Activated T-cell treated with anti-CD3 and anti-CD28 coated beads, Interleukin-2, amount 50 U/mL, for 24 hours (primary cell): ENCODE data around the gene SPDYE2.
"Not testable (repeated sequence)": the region's sequence is repeated elsewhere in the genome, so short reads cannot be mapped to it uniquely, and the experiment has no call there.

Experiments
- DNase-seq: peaks from one replicate; pipeline ENCODE4 v3.0.0-alpha.2; 2020
- H3K27ac Mint-ChIP-seq: 2 replicates; pipeline ENCODE4 v1.8.0; 2020; ENCODE audit warnings: mild to moderate bottlenecking, mixed read lengths
- H3K27me3 Mint-ChIP-seq: 2 replicates; pipeline ENCODE4 v1.8.0; 2020; ENCODE audit warnings: mixed read lengths
- H3K36me3 Mint-ChIP-seq: 2 replicates; pipeline ENCODE4 v1.8.0; 2020; ENCODE audit warnings: low read depth, mixed read lengths
- H3K4me1 Mint-ChIP-seq: 2 replicates; pipeline ENCODE4 v1.8.0; 2020; ENCODE audit warnings: low read depth, mixed read lengths
- H3K4me3 Mint-ChIP-seq: 2 replicates; pipeline ENCODE4 v1.8.0; 2020; ENCODE audit warnings: mild to moderate bottlenecking, moderate library complexity, mixed read lengths
- H3K9me3 Mint-ChIP-seq: 2 replicates; pipeline ENCODE4 v1.8.0; 2020; ENCODE audit warnings: mixed read lengths

The SPDYE2 gene

GRCh38 chr7:102611013-102611674 is 60.1 kb downstream of the SPDYE2 start:
- not testable (repeated sequence) for DNase-seq, H3K27ac Mint-ChIP-seq, H3K9me3 Mint-ChIP-seq, H3K27me3 Mint-ChIP-seq, H3K36me3 Mint-ChIP-seq, H3K4me1 Mint-ChIP-seq, H3K4me3 Mint-ChIP-seq

- H3K9me3 Mint-ChIP-seq, H3K4me1 Mint-ChIP-seq, H3K4me3 Mint-ChIP-seq, H3K27ac Mint-ChIP-seq, DNase-seq, H3K27me3 Mint-ChIP-seq, H3K36me3 Mint-ChIP-seq: not testable (repeated sequence)
Observed at GRCh38 chr7:102611675-102612325, 60.8 kb downstream of the SPDYE2 start.
